K562 (cell line): Measurements from ENCODE around the gene C3orf70.

Experiments
- CCNT2 ChIP-seq: IDR thresholded peaks from 2 replicates; pipeline ENCODE4 v1.6.1; 2011; ENCODE audit warnings: borderline replicate concordance, low read depth, mild to moderate bottlenecking, moderate library complexity, mixed read lengths, low read length; ENCODE audit not compliant: insufficient read length; ENCODE audit errors: extremely low read depth
- ELF4 ChIP-seq: fragments of 450-650 bp; formaldehyde crosslinking; IDR thresholded peaks from 2 replicates; pipeline ENCODE4 v1.4.0; 2022; ENCODE audit warnings: missing genetic modification characterization
- IRF2 ChIP-seq: sonication (generic); formaldehyde crosslinking; IDR thresholded peaks from 2 replicates; pipeline ENCODE4 v1.8.1; 2022; ENCODE audit warnings: mild to moderate bottlenecking, missing genetic modification reagents
- SMARCA4 ChIP-seq: fragments of 450-650 bp; IDR thresholded peaks from 2 replicates; pipeline ENCODE4 v1.6.1; 2016
- TCF7 ChIP-seq: sonication (generic); IDR thresholded peaks from 2 replicates; pipeline ENCODE4 v1.6.1; 2016; ENCODE audit warnings: antibody characterized with exemption, borderline replicate concordance
- ZNF24 ChIP-seq: fragments of 450-650 bp; IDR thresholded peaks from 2 replicates; pipeline ENCODE4 v1.6.1; 2016
- TF ChIP-seq, protein P1 (sequence below), 3 experiments: IDR thresholded peaks in 2 of 3; conservative IDR thresholded peaks in 1 of 3; 2 replicates each; pipeline ENCODE4 v1.5.1; 2011 to 2012; ENCODE audit warnings: low read length in 3 of 3, mild to moderate bottlenecking in 3 of 3, control low read depth in 2 of 3, improper control_type of control experiment in 1 of 3, inconsistent platforms in 1 of 3, low read depth in 1 of 3, mixed read lengths in 1 of 3, moderate library complexity in 1 of 3; ENCODE audit not compliant: insufficient read depth in 2 of 3
- TF ChIP-seq, protein P2 (sequence below): sonication (generic); formaldehyde crosslinking; IDR thresholded peaks from 2 replicates; pipeline ENCODE4 v1.8.1; 2022; ENCODE audit warnings: missing genetic modification reagents

DNA sequence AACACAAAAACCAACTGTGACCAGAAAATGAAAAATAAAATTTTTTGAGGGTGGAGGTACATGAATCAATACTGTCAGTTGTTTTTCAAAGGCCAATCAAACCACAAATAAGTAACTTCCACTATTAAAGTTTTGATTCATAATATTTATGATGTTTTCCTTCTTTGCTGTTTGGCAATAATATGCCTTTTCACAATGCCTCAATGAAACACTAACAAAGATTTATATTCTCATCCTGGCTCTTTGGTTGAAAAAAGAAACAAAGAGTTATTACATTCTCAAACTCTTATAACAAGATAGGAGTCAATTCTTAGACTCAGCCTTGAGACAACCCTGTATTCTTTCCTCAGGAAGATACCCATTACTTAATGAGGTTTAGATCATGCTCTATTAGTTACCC lies 63.1 kb downstream of the C3orf70 start:
- TF ChIP-seq SMARCA4 (no peak), IRF2 (CRISPR knock-in tag) (no peak), ELF4 (CRISPR knock-in tag) (no peak), ZNF24 (no peak), TCF7 (no peak), CCNT2 (no peak)
- TF ChIP-seq, protein P1, sequence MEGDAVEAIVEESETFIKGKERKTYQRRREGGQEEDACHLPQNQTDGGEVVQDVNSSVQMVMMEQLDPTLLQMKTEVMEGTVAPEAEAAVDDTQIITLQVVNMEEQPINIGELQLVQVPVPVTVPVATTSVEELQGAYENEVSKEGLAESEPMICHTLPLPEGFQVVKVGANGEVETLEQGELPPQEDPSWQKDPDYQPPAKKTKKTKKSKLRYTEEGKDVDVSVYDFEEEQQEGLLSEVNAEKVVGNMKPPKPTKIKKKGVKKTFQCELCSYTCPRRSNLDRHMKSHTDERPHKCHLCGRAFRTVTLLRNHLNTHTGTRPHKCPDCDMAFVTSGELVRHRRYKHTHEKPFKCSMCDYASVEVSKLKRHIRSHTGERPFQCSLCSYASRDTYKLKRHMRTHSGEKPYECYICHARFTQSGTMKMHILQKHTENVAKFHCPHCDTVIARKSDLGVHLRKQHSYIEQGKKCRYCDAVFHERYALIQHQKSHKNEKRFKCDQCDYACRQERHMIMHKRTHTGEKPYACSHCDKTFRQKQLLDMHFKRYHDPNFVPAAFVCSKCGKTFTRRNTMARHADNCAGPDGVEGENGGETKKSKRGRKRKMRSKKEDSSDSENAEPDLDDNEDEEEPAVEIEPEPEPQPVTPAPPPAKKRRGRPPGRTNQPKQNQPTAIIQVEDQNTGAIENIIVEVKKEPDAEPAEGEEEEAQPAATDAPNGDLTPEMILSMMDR (IDR thresholded peaks at IDR 0.05 in 2 of 3, conservative IDR thresholded peaks at IDR 0.05 in 1 of 3; ENCODE audit: insufficient read depth in 2 of 3, low read depth in 1 of 3, low read length in 3 of 3), result no peak
- TF ChIP-seq, protein P2, sequence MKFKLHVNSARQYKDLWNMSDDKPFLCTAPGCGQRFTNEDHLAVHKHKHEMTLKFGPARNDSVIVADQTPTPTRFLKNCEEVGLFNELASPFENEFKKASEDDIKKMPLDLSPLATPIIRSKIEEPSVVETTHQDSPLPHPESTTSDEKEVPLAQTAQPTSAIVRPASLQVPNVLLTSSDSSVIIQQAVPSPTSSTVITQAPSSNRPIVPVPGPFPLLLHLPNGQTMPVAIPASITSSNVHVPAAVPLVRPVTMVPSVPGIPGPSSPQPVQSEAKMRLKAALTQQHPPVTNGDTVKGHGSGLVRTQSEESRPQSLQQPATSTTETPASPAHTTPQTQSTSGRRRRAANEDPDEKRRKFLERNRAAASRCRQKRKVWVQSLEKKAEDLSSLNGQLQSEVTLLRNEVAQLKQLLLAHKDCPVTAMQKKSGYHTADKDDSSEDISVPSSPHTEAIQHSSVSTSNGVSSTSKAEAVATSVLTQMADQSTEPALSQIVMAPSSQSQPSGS, result no peak
